Keratinocyte (primary cell): ENCODE results near the gene GXYLT2. TPM values are rescaled to one million over a fixed set of nuclear protein-coding genes. Genes with fewer than 3 reads are reported as not detected.

Experiments
- DNase-seq: peaks from one replicate; pipeline ENCODE4 v3.0.0-alpha.2; 2011; ENCODE audit warnings: low read depth, missing footprints, low spot score
- FAIRE-seq: peaks from 2 replicates; lab custom pipeline; 2011; peaks lifted over from hg19 to GRCh38; lab: Jason Lieb, UNC
- H2AFZ ChIP-seq: 2 replicates; pipeline ENCODE4 v1.6.0; 2012; ENCODE audit warnings: low read length, control low read depth, inconsistent platforms; ENCODE audit not compliant: control insufficient read depth
- H3K27ac ChIP-seq: 2 replicates; pipeline ENCODE4 v1.5.1; 2011; ENCODE audit warnings: low read length; ENCODE audit not compliant: control insufficient read depth, insufficient read depth
- H3K27me3 ChIP-seq: 3 replicates; pipeline ENCODE4 v1.6.0; 2011; ENCODE audit warnings: low read length; ENCODE audit not compliant: control insufficient read depth, insufficient read depth; ENCODE audit errors: extremely low read depth
- H3K36me3 ChIP-seq, 2 experiments: 2 replicates in 1 of 2; 3 replicates in 1 of 2; pipeline ENCODE4 v1.5.1; 2011; ENCODE audit warnings: low read length in 2 of 2, mild to moderate bottlenecking in 1 of 2; ENCODE audit not compliant: control insufficient read depth in 2 of 2, insufficient read depth in 2 of 2; ENCODE audit errors: extremely low read depth in 1 of 2
- H3K4me1 ChIP-seq: 3 replicates; pipeline ENCODE4 v1.5.1; 2011; ENCODE audit warnings: low read length; ENCODE audit not compliant: control insufficient read depth, insufficient read depth; ENCODE audit errors: extremely low read depth
- H3K4me2 ChIP-seq: 3 replicates; pipeline ENCODE4 v1.6.0; 2011; ENCODE audit warnings: low read depth, low read length; ENCODE audit not compliant: control insufficient read depth, insufficient read depth; ENCODE audit errors: extremely low read depth
- H3K4me3 ChIP-seq, 3 experiments: fragments of 200-600 bp in 1 of 3; sonication (generic) in 1 of 3; 2 replicates in 2 of 3; 3 replicates in 1 of 3; pipeline ENCODE4 v1.5.1; 2011 to 2016; ENCODE audit warnings: low read length in 3 of 3, mild to moderate bottlenecking in 3 of 3, control low read depth in 2 of 3, inconsistent platforms in 1 of 3, low read depth in 1 of 3, mixed read lengths in 1 of 3, mixed run types in 1 of 3, moderate library complexity in 1 of 3; ENCODE audit not compliant: control insufficient read depth in 2 of 3, insufficient read depth in 2 of 3; ENCODE audit errors: extremely low read depth in 1 of 3
- H3K79me2 ChIP-seq: 2 replicates; pipeline ENCODE4 v1.6.0; 2012; ENCODE audit warnings: low read length; ENCODE audit not compliant: control insufficient read depth, insufficient read depth
- H3K9ac ChIP-seq: 3 replicates; pipeline ENCODE4 v1.6.0; 2011; ENCODE audit warnings: low read length; ENCODE audit not compliant: control insufficient read depth, insufficient read depth; ENCODE audit errors: extremely low read depth
- H3K9me1 ChIP-seq: 3 replicates; pipeline ENCODE4 v1.6.0; 2011; ENCODE audit warnings: low read length; ENCODE audit not compliant: control insufficient read depth, insufficient read depth; ENCODE audit errors: extremely low read depth
- H3K9me3 ChIP-seq: 2 replicates; pipeline ENCODE4 v1.5.1; 2012; ENCODE audit warnings: low read depth, low read length; ENCODE audit not compliant: control insufficient read depth
- H4K20me1 ChIP-seq: 3 replicates; pipeline ENCODE4 v1.6.0; 2011; ENCODE audit warnings: low read length; ENCODE audit not compliant: control insufficient read depth, insufficient read depth; ENCODE audit errors: extremely low read depth
- EZH2 ChIP-seq: IDR thresholded peaks from one replicate; pipeline ENCODE4 v1.6.1; 2012; ENCODE audit warnings: inconsistent platforms, mild to moderate bottlenecking, low read length, moderate library complexity
- dilution Hi-C: fragments of 300-500 bp; cut with MboI; formaldehyde crosslinking; loops from one replicate; pipeline ENCODE4 v1.7.0; 2020; ENCODE audit warnings: low sequenced_read_pairs; ENCODE audit not compliant: extremely low pct_ligation_motif_present
- polyA plus RNA-seq, 5 experiments: library from polyadenylated mRNA; depleted of rRNA in 3 of 5; stranded (reverse) in 3 of 5; stranded (forward) in 1 of 5; unstranded in 1 of 5; fragments of >200 nt; gene quantifications; 1 replicate in 1 of 5; 2 replicates in 3 of 5; 3 replicates in 1 of 5; pipeline versions ENCODE4 v1.2.1 to v1.2.3, GENCODE V29; 2011 to 2012; ENCODE audit warnings: missing spikeins in 2 of 5, low read depth in 1 of 5, low replicate concordance in 1 of 5
- TF ChIP-seq, protein P1 (sequence below), 3 experiments: IDR thresholded peaks in 1 of 3; conservative IDR thresholded peaks in 1 of 3; optimal IDR thresholded peaks in 1 of 3; 2 replicates in 2 of 3; 3 replicates in 1 of 3; pipeline versions ENCODE3 to v1.5.1; 2011; ENCODE audit warnings: low read length in 3 of 3, mild to moderate bottlenecking in 3 of 3, moderate library complexity in 2 of 3, control low read depth in 1 of 3, inconsistent platforms in 1 of 3; ENCODE audit not compliant: insufficient read depth in 2 of 3; ENCODE audit errors: extremely low read depth in 1 of 3

GXYLT2 gene
- polyA plus RNA-seq, 1 donor (not counting 4 experiments of a cell fraction or from before 2014, with no cell fraction given), result 1.4 TPM

DNA sequence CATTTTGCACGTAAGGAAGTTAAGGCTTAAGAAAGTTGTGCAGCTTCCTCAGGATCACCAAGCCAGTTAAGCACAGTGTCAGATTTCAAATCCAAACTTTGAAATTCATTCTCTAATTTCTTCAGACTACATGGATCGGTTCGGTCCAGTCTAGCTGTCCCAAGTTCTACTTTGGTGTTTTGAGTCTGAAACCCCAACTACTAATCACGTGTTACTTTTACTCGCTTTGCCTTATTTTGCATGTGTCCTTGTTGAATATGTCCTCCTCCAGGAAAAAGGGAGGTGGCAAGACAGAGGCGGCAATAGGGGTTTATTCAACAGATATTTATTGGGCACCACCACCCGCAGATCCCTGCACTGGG, 522 bp upstream of the GXYLT2 start:
- H3K4me1 ChIP-seq, result peaks cover 27% of the 10 kb centered on the region

DNA sequence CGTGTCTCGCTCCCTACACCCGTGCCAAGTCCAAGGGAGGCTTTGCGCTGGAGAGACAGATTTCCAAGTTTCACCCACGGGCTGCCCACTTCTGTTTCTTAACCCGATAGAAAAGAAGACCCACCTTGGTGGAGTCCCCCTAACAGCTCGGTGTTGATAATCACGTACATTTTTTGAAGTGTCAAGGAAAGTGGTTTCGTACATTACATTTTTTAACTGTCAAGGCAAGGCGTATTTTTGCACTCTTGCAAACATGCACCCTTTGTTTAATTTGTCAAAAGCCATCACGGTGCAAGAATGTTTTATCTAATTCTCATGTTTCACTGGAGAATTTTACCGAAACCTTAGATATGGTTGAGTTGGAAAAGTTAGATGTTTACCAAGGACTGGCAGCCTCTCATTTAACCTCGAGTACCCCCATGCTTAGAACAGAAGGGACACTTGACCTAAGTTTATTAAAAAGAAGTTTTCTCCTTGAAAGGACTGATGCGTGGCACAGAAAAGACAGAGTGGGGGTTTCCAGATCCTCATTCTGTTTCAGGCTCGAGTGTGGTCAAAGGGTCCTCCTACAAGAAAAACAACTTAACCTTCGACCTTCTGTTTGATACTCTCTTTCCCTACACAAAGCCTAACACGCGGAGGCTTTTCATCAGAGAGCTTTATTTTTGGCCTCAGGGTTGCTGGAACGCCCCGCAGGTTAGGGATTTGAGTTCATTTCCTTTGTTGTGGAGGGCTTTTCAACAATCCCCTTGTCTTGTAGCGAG, 882 bp downstream of the GXYLT2 start:
- Histone ChIP-seq H3K9ac (peak overlapping the region; percentile 28), H3K27ac (no peak overlapping the region)

More for the DNA sequence above, 522 bp upstream of the GXYLT2 start:
- no peaks in the 10 kb centered on the region for H3K9me3 ChIP-seq
- no peaks in the 10 kb centered on the region for H3K27me3 ChIP-seq
- no peaks in the 10 kb centered on the region for H4K20me1 ChIP-seq
- no peaks in the 10 kb centered on the region for H3K79me2 ChIP-seq
- no peaks in the 10 kb centered on the region for H3K9me1 ChIP-seq
- peak overlapping the region; percentile 96 for H3K4me2 ChIP-seq
- H3K9ac ChIP-seq, result peak overlapping the region; percentile 59
- H3K36me3 ChIP-seq, result no peaks in the 10 kb centered on the region
- TF ChIP-seq, protein P1, sequence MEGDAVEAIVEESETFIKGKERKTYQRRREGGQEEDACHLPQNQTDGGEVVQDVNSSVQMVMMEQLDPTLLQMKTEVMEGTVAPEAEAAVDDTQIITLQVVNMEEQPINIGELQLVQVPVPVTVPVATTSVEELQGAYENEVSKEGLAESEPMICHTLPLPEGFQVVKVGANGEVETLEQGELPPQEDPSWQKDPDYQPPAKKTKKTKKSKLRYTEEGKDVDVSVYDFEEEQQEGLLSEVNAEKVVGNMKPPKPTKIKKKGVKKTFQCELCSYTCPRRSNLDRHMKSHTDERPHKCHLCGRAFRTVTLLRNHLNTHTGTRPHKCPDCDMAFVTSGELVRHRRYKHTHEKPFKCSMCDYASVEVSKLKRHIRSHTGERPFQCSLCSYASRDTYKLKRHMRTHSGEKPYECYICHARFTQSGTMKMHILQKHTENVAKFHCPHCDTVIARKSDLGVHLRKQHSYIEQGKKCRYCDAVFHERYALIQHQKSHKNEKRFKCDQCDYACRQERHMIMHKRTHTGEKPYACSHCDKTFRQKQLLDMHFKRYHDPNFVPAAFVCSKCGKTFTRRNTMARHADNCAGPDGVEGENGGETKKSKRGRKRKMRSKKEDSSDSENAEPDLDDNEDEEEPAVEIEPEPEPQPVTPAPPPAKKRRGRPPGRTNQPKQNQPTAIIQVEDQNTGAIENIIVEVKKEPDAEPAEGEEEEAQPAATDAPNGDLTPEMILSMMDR (optimal IDR thresholded peaks at IDR 0.05 in 1 of 3, IDR thresholded peaks at IDR 0.05 in 1 of 3, conservative IDR thresholded peaks at IDR 0.05 in 1 of 3; ENCODE audit: extremely low read depth in 1 of 3, insufficient read depth in 2 of 3, low read length in 3 of 3), result no peak
- peak; percentile 34 for TF ChIP-seq EZH2
- H3K27ac ChIP-seq, result peak overlapping the region; percentile 32
- peak overlapping the region; percentile 42 to 72 (median 61) for H3K4me3 ChIP-seq
- peak overlapping the region; percentile 88 for H2AFZ ChIP-seq
- dilution Hi-C loops, result no loop called here
- DNase-seq (no peak), FAIRE-seq (peak; percentile 13)

More for the DNA sequence above, 882 bp downstream of the GXYLT2 start:
- Histone ChIP-seq H3K36me3 (no peaks in the 10 kb centered on the region), H2AFZ (peak overlapping the region; percentile 44), H3K4me3 (peak overlapping the region; percentile 37 to 59 (median 50)), H3K4me2 (peak overlapping the region; percentile 76), H3K9me3 (no peaks in the 10 kb centered on the region), H3K4me1 (peaks cover 30% of the 10 kb centered on the region), H3K9me1 (no peaks in the 10 kb centered on the region), H4K20me1 (no peaks in the 10 kb centered on the region), H3K79me2 (no peaks in the 10 kb centered on the region), H3K27me3 (no peaks in the 10 kb centered on the region)
- dilution Hi-C loops, result no loop called here
- FAIRE-seq (no peak), DNase-seq (no peak)
- TF ChIP-seq EZH2, result no peak
- TF ChIP-seq, protein P1 (optimal IDR thresholded peaks at IDR 0.05 in 1 of 3, IDR thresholded peaks at IDR 0.05 in 1 of 3, conservative IDR thresholded peaks at IDR 0.05 in 1 of 3; ENCODE audit: extremely low read depth in 1 of 3, insufficient read depth in 2 of 3, low read length in 3 of 3), result no peak
